Upper lobe of left lung (tissue), 4 donors: ENCODE data around the gene SPAG7.

Experiments
- EP300 ChIP-seq, 4 donors: sonication (generic); formaldehyde crosslinking; IDR thresholded peaks; one replicate each; pipeline ENCODE4 v1.5.1; 2017; ENCODE audit warnings: antibody characterized with exemption in 4 of 4, control low read depth in 2 of 4
- POLR2AphosphoS5 ChIP-seq, 2 donors: sonication (generic); formaldehyde crosslinking; IDR thresholded peaks; one replicate each; pipeline ENCODE4 v1.5.1; 2017; ENCODE audit warnings: antibody characterized with exemption in 2 of 2

DNA sequence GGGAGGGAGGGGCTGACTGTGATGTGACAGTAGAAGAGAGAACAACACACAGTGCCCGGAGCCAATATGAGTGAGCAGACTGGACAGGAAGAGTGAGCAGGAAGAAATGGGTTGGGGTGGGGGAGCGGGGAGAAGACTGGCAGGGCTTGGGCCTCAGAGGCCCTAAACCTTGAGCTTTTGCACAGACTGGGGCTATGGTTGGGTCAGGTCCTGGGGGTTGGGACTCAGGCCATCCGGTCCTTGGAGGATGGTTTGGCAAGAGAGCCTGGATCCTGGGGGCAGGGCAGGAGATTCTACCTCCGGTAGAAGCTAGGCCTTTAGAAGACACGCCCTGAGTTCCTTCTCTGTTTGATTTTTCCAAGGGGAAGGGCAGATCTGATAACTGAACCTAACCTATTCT lies 18.8 kb upstream of the SPAG7 start:
- TF ChIP-seq EP300 (IDR thresholded peaks at IDR 0.05) (no peak), POLR2AphosphoS5 (IDR thresholded peaks at IDR 0.05) (peak; percentile 37 to 42)
